DOHH2 (cell line): Measurements from ENCODE around the gene PRKG2.

Source experiments
- H3F3A ChIP-seq: fragments of 200-600 bp; sonication (generic), shearing (Covaris generic); 2 replicates; pipeline ENCODE4 v1.6.0; 2016; ENCODE audit warnings: antibody characterized with exemption, mild to moderate bottlenecking; ENCODE audit not compliant: control insufficient read depth, insufficient read depth
- H3K27ac ChIP-seq: fragments of 200-600 bp; sonication (generic); 2 replicates; pipeline ENCODE4 v1.5.1; 2014; ENCODE audit warnings: low read depth, mild to moderate bottlenecking, low read length, moderate library complexity
- H3K27me3 ChIP-seq: fragments of 200-600 bp; sonication (generic); 2 replicates; pipeline ENCODE4 v1.6.1; 2014; ENCODE audit warnings: mild to moderate bottlenecking, low read length, mixed read lengths; ENCODE audit not compliant: control insufficient read depth
- H3K36me3 ChIP-seq: fragments of 200-600 bp; sonication (generic); 2 replicates; pipeline ENCODE4 v1.6.1; 2014; ENCODE audit warnings: mild to moderate bottlenecking, low read length, moderate library complexity, mixed read lengths; ENCODE audit not compliant: control insufficient read depth
- H3K4me1 ChIP-seq: fragments of 200-600 bp; sonication (generic); 2 replicates; pipeline ENCODE4 v1.6.1; 2014; ENCODE audit warnings: mild to moderate bottlenecking, low read length, mixed read lengths; ENCODE audit not compliant: control insufficient read depth
- H3K4me2 ChIP-seq: fragments of 200-600 bp; sonication (generic); 2 replicates; pipeline ENCODE4 v1.6.0; 2014; ENCODE audit warnings: mild to moderate bottlenecking, low read length, moderate library complexity
- H3K4me3 ChIP-seq: fragments of 200-600 bp; sonication (generic); 2 replicates; pipeline ENCODE4 v1.5.1; 2014; ENCODE audit warnings: mild to moderate bottlenecking, low read length, mixed read lengths
- H3K79me2 ChIP-seq: fragments of 200-600 bp; sonication (generic); 2 replicates; pipeline ENCODE4 v1.6.1; 2014; ENCODE audit warnings: mild to moderate bottlenecking, low read length, mixed read lengths; ENCODE audit not compliant: control insufficient read depth
- H3K9me2 ChIP-seq: fragments of 200-600 bp; sonication (generic); replicated peaks from 2 replicates; pipeline ENCODE4 v1.6.1; 2014; ENCODE audit warnings: mild to moderate bottlenecking, low read length, mixed read lengths; ENCODE audit not compliant: control insufficient read depth
- H3K9me3 ChIP-seq: fragments of 200-600 bp; sonication (generic); 2 replicates; pipeline ENCODE4 v1.6.1; 2014; ENCODE audit warnings: antibody characterized with exemption, low read length, mixed read lengths; ENCODE audit not compliant: control insufficient read depth, insufficient read depth
- H4K20me1 ChIP-seq: fragments of 200-600 bp; sonication (generic); 2 replicates; pipeline ENCODE4 v1.6.0; 2014; ENCODE audit warnings: low read depth, mild to moderate bottlenecking, antibody characterized with exemption, low read length, moderate library complexity; ENCODE audit not compliant: control insufficient read depth, insufficient read depth
- CTCF ChIP-seq: fragments of 200-600 bp; sonication (generic); IDR thresholded peaks from one replicate; pipeline ENCODE4 v1.5.1; 2014; ENCODE audit warnings: antibody characterized with exemption, mild to moderate bottlenecking, low read depth, low read length; ENCODE audit not compliant: poor library complexity, severe bottlenecking
- EZH2phosphoT487 ChIP-seq: fragments of 200-600 bp; sonication (generic); IDR thresholded peaks from 2 replicates; pipeline ENCODE4 v1.6.1; 2017; ENCODE audit warnings: borderline replicate concordance, mild to moderate bottlenecking, antibody characterized with exemption, low read length, moderate library complexity, mixed read lengths

The PRKG2 gene

GRCh38 chr4:81215931-81216330, 909 bp upstream of the PRKG2 start:
- Histone ChIP-seq H3K9me2 (no peaks in the 10 kb centered on the region), H3K4me1 (no peaks in the 10 kb centered on the region), H3K27me3 (peaks cover 4% of the 10 kb centered on the region; the same call in 1 of the 2 replicates), H3K9me3 (no peaks in the 10 kb centered on the region), H3F3A (no peaks in the 10 kb centered on the region), H4K20me1 (no peaks in the 10 kb centered on the region), H3K27ac (no peak overlapping the region), H3K4me3 (no peak overlapping the region), H3K36me3 (no peaks in the 10 kb centered on the region), H3K79me2 (no peaks in the 10 kb centered on the region), H3K4me2 (no peak overlapping the region)
- TF ChIP-seq CTCF = no peak
- TF ChIP-seq EZH2phosphoT487 = no peak

GRCh38 chr4:81214144-81214880, 710 bp downstream of the PRKG2 start:
- Histone ChIP-seq H3K4me3 (no peak overlapping the region), H3K27ac (no peak overlapping the region), H3K4me1 (no peaks in the 10 kb centered on the region), H3K9me2 (no peaks in the 10 kb centered on the region), H3K79me2 (no peaks in the 10 kb centered on the region), H4K20me1 (no peaks in the 10 kb centered on the region), H3K9me3 (no peaks in the 10 kb centered on the region), H3K27me3 (peaks cover 4% of the 10 kb centered on the region; the same call in 1 of the 2 replicates), H3K4me2 (no peak overlapping the region), H3F3A (no peaks in the 10 kb centered on the region), H3K36me3 (no peaks in the 10 kb centered on the region)
- no peak for TF ChIP-seq EZH2phosphoT487
- TF ChIP-seq CTCF = no peak

- H3K4me2 ChIP-seq = no peak overlapping the region
- H4K20me1 ChIP-seq = no peaks in the 10 kb centered on the region
- H3K9me3 ChIP-seq = no peaks in the 10 kb centered on the region
- H3K9me2 ChIP-seq = no peaks in the 10 kb centered on the region
- H3K79me2 ChIP-seq = no peaks in the 10 kb centered on the region
- H3K4me3 ChIP-seq = no peak overlapping the region
- no peaks in the 10 kb centered on the region for H3K36me3 ChIP-seq
- TF ChIP-seq CTCF = no peak
- TF ChIP-seq EZH2phosphoT487 = no peak
- peaks cover 4% of the 10 kb centered on the region; the same call in 1 of the 2 replicates for H3K27me3 ChIP-seq
- no peak overlapping the region for H3K27ac ChIP-seq
- no peaks in the 10 kb centered on the region for H3K4me1 ChIP-seq
- no peaks in the 10 kb centered on the region for H3F3A ChIP-seq
Observed at GRCh38 chr4:81213671-81214070, 1.4 kb downstream of the PRKG2 start.
